Stimulated activated CD8-positive, alpha-beta memory T cell treated with anti-CD3 and anti-CD28 coated beads, Interleukin-2, amount 100 ng/mL, for 48 hours (primary cell): Measurements from ENCODE around the gene POLN.
A peak's percentile ranks its signal among the peaks of the same experiment; 100 is the strongest.

ENCODE experiments used
- DNase-seq, 2 donors: peaks; one replicate each; pipeline ENCODE4 v3.0.0-alpha.2; 2020; ENCODE audit warnings: low read depth in 2 of 2

Gene POLN

GRCh38 chr4:2263926-2264321 is 22.0 kb upstream of the POLN start:
- DNase-seq: no peak

- DNase-seq: no peak
These were observed 21.0 kb upstream of the POLN start for GRCh38 chr4:2262944-2263250.

- peak; percentile 96 for DNase-seq
These were observed 20.4 kb upstream of the POLN start for GRCh38 chr4:2262145-2262943.

GRCh38 chr4:2261853-2262144 is 19.9 kb upstream of the POLN start, which contains the start of gene MXD4:
Gene MXD4, minus strand, starts transcription at chr4:2262109. Its CDS starts 129 bp downstream, at chr4:2261980.
- DNase-seq: no peak

GRCh38 chr4:2261110-2261852 is 19.4 kb upstream of the POLN start:
- DNase-seq: peak; percentile 37 to 49

- DNase-seq: no peak
These were observed 18.6 kb upstream of the POLN start for GRCh38 chr4:2260344-2261109.

GRCh38 chr4:2259541-2260343 is 17.8 kb upstream of the POLN start:
- no peak for DNase-seq

- DNase-seq: no peak
These were observed 17.2 kb upstream of the POLN start for GRCh38 chr4:2259036-2259540.

- no peak for DNase-seq
These were observed 16.4 kb upstream of the POLN start for GRCh38 chr4:2258091-2259035.

- DNase-seq: no peak
These were observed 15.6 kb upstream of the POLN start for GRCh38 chr4:2257361-2258081.

GRCh38 chr4:2256781-2257191 is 14.9 kb upstream of the POLN start:
- DNase-seq: no peak

- DNase-seq: no peak
These were observed 14.3 kb upstream of the POLN start for GRCh38 chr4:2256156-2256731.

GRCh38 chr4:2255501-2256155 is 13.7 kb upstream of the POLN start:
- no peak for DNase-seq

GRCh38 chr4:2254665-2255500 is 13.0 kb upstream of the POLN start:
- no peak for DNase-seq

GRCh38 chr4:2253160-2254084 is 11.5 kb upstream of the POLN start:
- DNase-seq: no peak

GRCh38 chr4:2252530-2253091 is 10.7 kb upstream of the POLN start:
- DNase-seq: no peak
